ENCODE measurements around the gene CABP7.

DNA sequence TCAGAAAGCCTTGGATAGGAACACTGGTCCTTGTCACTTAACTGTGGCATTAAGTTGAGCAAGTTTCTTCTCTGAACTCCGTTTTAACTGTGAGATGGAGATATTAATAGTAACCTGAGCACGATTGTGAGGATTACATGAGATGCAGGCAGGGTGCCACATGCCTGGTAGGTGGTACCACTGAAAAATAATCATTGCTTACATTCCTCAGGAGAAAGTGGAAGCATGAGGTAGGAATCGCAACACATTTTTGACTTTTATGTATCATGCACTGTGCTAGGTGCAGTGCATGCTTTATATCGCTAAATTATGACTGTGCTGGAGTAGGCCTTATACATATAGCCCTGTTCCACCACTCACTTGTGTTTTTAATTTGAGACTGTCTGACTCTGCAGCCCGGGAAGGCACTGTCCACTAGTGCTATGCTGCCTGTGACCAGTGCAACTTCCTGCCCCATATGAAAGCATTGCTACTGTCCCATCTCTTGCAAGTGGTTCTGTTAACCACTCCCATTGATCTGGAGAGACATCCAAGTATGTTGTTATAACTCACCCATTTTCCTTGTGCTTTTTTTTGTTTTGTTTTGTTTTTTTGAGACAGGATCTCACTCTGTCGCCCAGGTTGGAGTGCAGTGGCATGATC is 48.4 kb downstream of the CABP7 start:
- TF ChIP-seq, protein P1, sequence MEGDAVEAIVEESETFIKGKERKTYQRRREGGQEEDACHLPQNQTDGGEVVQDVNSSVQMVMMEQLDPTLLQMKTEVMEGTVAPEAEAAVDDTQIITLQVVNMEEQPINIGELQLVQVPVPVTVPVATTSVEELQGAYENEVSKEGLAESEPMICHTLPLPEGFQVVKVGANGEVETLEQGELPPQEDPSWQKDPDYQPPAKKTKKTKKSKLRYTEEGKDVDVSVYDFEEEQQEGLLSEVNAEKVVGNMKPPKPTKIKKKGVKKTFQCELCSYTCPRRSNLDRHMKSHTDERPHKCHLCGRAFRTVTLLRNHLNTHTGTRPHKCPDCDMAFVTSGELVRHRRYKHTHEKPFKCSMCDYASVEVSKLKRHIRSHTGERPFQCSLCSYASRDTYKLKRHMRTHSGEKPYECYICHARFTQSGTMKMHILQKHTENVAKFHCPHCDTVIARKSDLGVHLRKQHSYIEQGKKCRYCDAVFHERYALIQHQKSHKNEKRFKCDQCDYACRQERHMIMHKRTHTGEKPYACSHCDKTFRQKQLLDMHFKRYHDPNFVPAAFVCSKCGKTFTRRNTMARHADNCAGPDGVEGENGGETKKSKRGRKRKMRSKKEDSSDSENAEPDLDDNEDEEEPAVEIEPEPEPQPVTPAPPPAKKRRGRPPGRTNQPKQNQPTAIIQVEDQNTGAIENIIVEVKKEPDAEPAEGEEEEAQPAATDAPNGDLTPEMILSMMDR (conservative IDR thresholded peaks at IDR 0.05; ENCODE audit: low read depth, low read length), result no peak
- no peak for TF ChIP-seq EZH2 (IDR thresholded peaks at IDR 0.05; ENCODE audit: borderline replicate concordance, low read depth, low read length, poor library complexity, severe bottlenecking)

Measured in A673 (cell line).